Measurements from ENCODE around the gene PTH1R.

DNA sequence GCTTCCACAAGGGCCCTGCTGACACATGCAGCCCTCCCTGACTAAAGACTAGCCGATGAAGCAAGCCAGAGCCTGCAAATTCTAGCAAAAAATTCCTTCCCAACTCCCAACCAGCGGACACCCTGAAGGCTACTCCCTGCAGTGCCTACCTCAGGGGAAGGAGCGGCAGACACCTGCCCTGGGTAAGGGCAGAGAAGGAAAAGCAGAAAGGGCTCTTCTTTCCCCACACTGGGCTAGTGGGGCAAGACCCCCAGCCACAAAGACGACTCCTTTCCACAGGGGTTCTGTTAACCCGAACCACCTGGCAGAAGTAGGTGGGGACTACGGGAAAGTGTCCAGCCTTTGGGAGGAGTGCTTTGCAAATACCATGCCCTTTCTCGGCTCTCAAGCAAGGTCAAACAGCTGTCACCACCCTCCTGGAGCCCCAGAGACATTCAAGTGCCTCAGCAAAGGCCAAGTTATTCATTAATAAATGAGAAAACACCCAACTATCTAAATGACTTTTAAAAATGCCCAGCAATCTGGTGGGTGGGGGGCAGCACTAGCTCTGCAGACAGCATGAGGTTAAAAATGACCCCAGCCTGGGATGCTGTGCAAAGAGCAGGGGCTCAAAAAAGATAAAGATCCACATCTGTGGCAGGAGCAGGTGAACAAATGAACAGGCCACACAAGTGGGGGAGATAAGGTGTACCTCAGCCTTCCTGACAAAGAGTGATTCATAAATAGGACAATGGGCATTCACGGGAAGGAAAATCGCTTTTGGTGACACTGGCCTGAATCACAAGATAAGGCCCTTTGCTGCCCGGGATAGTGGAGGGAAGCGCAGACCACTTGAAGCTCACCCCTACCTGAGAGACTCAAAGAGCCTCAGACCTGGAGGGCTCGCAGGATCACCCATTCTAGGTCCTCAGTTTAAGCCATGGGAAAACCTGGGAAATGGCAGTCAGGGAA is 66.0 kb downstream of the PTH1R start:
- TF ChIP-seq EZH2phosphoT487 (IDR thresholded peaks at IDR 0.05) = no peak
- TF ChIP-seq, protein P1, sequence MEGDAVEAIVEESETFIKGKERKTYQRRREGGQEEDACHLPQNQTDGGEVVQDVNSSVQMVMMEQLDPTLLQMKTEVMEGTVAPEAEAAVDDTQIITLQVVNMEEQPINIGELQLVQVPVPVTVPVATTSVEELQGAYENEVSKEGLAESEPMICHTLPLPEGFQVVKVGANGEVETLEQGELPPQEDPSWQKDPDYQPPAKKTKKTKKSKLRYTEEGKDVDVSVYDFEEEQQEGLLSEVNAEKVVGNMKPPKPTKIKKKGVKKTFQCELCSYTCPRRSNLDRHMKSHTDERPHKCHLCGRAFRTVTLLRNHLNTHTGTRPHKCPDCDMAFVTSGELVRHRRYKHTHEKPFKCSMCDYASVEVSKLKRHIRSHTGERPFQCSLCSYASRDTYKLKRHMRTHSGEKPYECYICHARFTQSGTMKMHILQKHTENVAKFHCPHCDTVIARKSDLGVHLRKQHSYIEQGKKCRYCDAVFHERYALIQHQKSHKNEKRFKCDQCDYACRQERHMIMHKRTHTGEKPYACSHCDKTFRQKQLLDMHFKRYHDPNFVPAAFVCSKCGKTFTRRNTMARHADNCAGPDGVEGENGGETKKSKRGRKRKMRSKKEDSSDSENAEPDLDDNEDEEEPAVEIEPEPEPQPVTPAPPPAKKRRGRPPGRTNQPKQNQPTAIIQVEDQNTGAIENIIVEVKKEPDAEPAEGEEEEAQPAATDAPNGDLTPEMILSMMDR (IDR thresholded peaks at IDR 0.05) = no peak

Data from neural progenitor cell (in vitro differentiated cells).